Activated T-helper 9 cell treated with anti-CD3 and anti-CD28 coated beads, Interleukin-2, amount 50 U/mL, for 16 hours (primary cell): Measurements from ENCODE around the gene FARP2.
"Not testable (repeated sequence)": the region's sequence is repeated elsewhere in the genome, so short reads cannot be mapped to it uniquely, and the experiment has no call there.

Experiments
- DNase-seq: peaks from one replicate; pipeline ENCODE4 v3.0.0-alpha.2; 2020; ENCODE audit warnings: low read depth

Gene FARP2

GRCh38 chr2:241364781-241365180 lies 8.7 kb downstream of the FARP2 start:
- no peak for DNase-seq

- no peak for DNase-seq
These were observed 10.6 kb downstream of the FARP2 start for GRCh38 chr2:241366678-241367077.

GRCh38 chr2:241368643-241369042 lies 12.6 kb downstream of the FARP2 start:
- no peak for DNase-seq

GRCh38 chr2:241372361-241372992 lies 16.4 kb downstream of the FARP2 start:
- DNase-seq: no peak

GRCh38 chr2:241373446-241373845 lies 17.4 kb downstream of the FARP2 start:
- DNase-seq: no peak

- not testable (repeated sequence) for DNase-seq
These were observed 17.8 kb downstream of the FARP2 start for GRCh38 chr2:241373906-241374305.

GRCh38 chr2:241375300-241375699 lies 19.2 kb downstream of the FARP2 start:
- DNase-seq: no peak

- no peak for DNase-seq
These were observed 20.7 kb downstream of the FARP2 start for GRCh38 chr2:241376808-241377207.

- no peak for DNase-seq
These were observed 22.7 kb downstream of the FARP2 start for GRCh38 chr2:241378816-241379215.

GRCh38 chr2:241379481-241380480 lies 23.7 kb downstream of the FARP2 start:
- no peak for DNase-seq

GRCh38 chr2:241381872-241382271 lies 25.8 kb downstream of the FARP2 start:
- no peak for DNase-seq

GRCh38 chr2:241385450-241385849 lies 29.4 kb downstream of the FARP2 start:
- not testable (repeated sequence) for DNase-seq

GRCh38 chr2:241386519-241386918 lies 30.4 kb downstream of the FARP2 start:
- DNase-seq: no peak

- no peak for DNase-seq
These were observed 33.6 kb downstream of the FARP2 start for GRCh38 chr2:241389697-241390096.

GRCh38 chr2:241390301-241391206 lies 34.5 kb downstream of the FARP2 start:
- no peak for DNase-seq

- DNase-seq: no peak
These were observed 36.0 kb downstream of the FARP2 start for GRCh38 chr2:241391892-241392665.

- not testable (repeated sequence) for DNase-seq
These were observed 36.7 kb downstream of the FARP2 start for GRCh38 chr2:241392753-241393152.

- no peak for DNase-seq
These were observed 37.6 kb downstream of the FARP2 start for GRCh38 chr2:241393524-241394196.

GRCh38 chr2:241396809-241397208 lies 40.7 kb downstream of the FARP2 start:
- DNase-seq: not testable (repeated sequence)
